Fibroblast of lung (primary cell): ENCODE measurements around the gene NINL.

ENCODE experiments used
- EZH2 ChIP-seq: IDR thresholded peaks from 2 replicates; pipeline ENCODE4 v1.5.1; 2012; ENCODE audit warnings: low read length, control low read depth, mild to moderate bottlenecking; ENCODE audit errors: missing control alignments
- TF ChIP-seq, protein P1 (sequence below), 2 donors: IDR thresholded peaks in 1 of 2; conservative IDR thresholded peaks in 1 of 2; 1 replicate in 1 of 2; 2 replicates in 1 of 2; pipeline ENCODE4 v1.5.1; 2011 to 2012; ENCODE audit warnings: low read length in 2 of 2, control low read depth in 1 of 2, inconsistent platforms in 1 of 2, low read depth in 1 of 2, mild to moderate bottlenecking in 1 of 2

DNA sequence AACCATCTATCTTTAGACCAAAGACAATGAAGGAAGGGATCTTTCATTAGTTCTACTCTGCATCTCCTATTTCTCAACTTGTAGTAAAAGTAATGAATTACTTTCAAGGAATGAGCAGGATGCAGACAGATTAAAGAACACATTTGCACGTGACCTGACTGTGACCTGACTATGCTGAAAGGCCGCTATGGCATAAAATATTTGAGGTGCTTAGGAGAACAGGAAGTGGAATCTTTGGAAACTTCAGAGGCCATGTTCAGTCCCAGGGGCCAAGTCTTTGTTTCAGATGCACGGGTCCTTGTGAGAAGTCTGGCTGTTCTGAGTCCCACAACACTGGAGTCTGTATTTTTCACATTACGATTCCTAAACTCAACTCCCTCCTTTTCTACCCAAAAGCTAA, 41.0 kb downstream of the NINL start:
- TF ChIP-seq, protein P1, sequence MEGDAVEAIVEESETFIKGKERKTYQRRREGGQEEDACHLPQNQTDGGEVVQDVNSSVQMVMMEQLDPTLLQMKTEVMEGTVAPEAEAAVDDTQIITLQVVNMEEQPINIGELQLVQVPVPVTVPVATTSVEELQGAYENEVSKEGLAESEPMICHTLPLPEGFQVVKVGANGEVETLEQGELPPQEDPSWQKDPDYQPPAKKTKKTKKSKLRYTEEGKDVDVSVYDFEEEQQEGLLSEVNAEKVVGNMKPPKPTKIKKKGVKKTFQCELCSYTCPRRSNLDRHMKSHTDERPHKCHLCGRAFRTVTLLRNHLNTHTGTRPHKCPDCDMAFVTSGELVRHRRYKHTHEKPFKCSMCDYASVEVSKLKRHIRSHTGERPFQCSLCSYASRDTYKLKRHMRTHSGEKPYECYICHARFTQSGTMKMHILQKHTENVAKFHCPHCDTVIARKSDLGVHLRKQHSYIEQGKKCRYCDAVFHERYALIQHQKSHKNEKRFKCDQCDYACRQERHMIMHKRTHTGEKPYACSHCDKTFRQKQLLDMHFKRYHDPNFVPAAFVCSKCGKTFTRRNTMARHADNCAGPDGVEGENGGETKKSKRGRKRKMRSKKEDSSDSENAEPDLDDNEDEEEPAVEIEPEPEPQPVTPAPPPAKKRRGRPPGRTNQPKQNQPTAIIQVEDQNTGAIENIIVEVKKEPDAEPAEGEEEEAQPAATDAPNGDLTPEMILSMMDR (conservative IDR thresholded peaks at IDR 0.05 in 1 of 2, IDR thresholded peaks at IDR 0.05 in 1 of 2; ENCODE audit: low read depth in 1 of 2, low read length in 2 of 2), result no peak
- no peak for TF ChIP-seq EZH2
